IMR-90 (cell line): Measurements from ENCODE around the gene SOX4. TPM values are rescaled to one million over a fixed set of nuclear protein-coding genes. Genes with fewer than 3 reads are reported as not detected.

ENCODE experiments used
- ATAC-seq: fragments of 200-7000 bp; cut with Tn5 transposase; 2 replicates; pipeline ENCODE4 v1.9.1; 2020; ENCODE audit warnings: low read depth, mild to moderate bottlenecking, moderate library complexity
- BruUV-seq: library from RNA; stranded (reverse); fragments of 400-500 nt; replicated peaks from 2 replicates; lab custom pipeline; 2021; lab: Mats Ljungman, UMichigan
- CTCF ChIA-PET: fragments of 300-600 bp; formaldehyde crosslinking; extraction: SDS; loops from one replicate; lab custom pipeline; 2021; ENCODE audit warnings: antibody characterized with exemption; lab: Yijun Ruan, JAX
- POLR2A ChIA-PET: fragments of 300-600 bp; sonication (Branson Sonifier 250); formaldehyde crosslinking; loops from one replicate; lab custom pipeline; 2022; ENCODE audit warnings: antibody characterized with exemption; ENCODE audit not compliant: unreplicated experiment; lab: Charles Lee
- DNase-seq: peaks from one replicate; pipeline ENCODE4 v3.0.0; 2013
- H2AFZ ChIP-seq: replicated peaks from 2 replicates; pipeline ENCODE3; 2013; ENCODE audit warnings: low read length, mild to moderate bottlenecking; ENCODE audit not compliant: poor library complexity
- H2AK5ac ChIP-seq: 2 replicates; pipeline ENCODE4 v1.6.1; 2013; ENCODE audit warnings: low read depth, low read length, inconsistent platforms
- H2AK9ac ChIP-seq: replicated peaks from 2 replicates; pipeline ENCODE3; 2013; ENCODE audit warnings: mild to moderate bottlenecking, low read depth, low read length, moderate library complexity; ENCODE audit not compliant: poor library complexity
- H2BK120ac ChIP-seq: 2 replicates; pipeline ENCODE4 v1.6.1; 2013; ENCODE audit warnings: low read depth, low read length, inconsistent platforms
- H2BK15ac ChIP-seq: 3 replicates; pipeline ENCODE4 v1.6.1; 2013; ENCODE audit warnings: low read depth, low read length, inconsistent platforms
- H2BK20ac ChIP-seq: 2 replicates; pipeline ENCODE4 v1.6.1; 2013; ENCODE audit warnings: low read depth, mild to moderate bottlenecking, inconsistent platforms, low read length, moderate library complexity
- H2BK5ac ChIP-seq: 2 replicates; pipeline ENCODE4 v1.6.1; 2013; ENCODE audit warnings: mild to moderate bottlenecking, low read depth, low read length, inconsistent platforms; ENCODE audit not compliant: poor library complexity, severe bottlenecking
- H3K14ac ChIP-seq: replicated peaks from 2 replicates; pipeline ENCODE4 v1.6.1; 2013; ENCODE audit warnings: low read depth, low read length, inconsistent platforms
- H3K18ac ChIP-seq: 2 replicates; pipeline ENCODE4 v1.6.1; 2013; ENCODE audit warnings: low read depth, low read length, control low read depth
- H3K23ac ChIP-seq: 2 replicates; pipeline ENCODE4 v1.6.1; 2013; ENCODE audit warnings: low read depth, low read length, inconsistent platforms
- H3K27ac ChIP-seq: 2 replicates; pipeline ENCODE4 v1.5.1; 2013; ENCODE audit warnings: mild to moderate bottlenecking, control low read depth, low read length; ENCODE audit not compliant: insufficient read depth
- H3K27me3 ChIP-seq: 2 replicates; pipeline ENCODE4 v1.6.1; 2013; ENCODE audit warnings: low read length; ENCODE audit not compliant: control insufficient read depth, insufficient read depth
- H3K36me3 ChIP-seq: 2 replicates; pipeline ENCODE4 v1.6.1; 2013; ENCODE audit warnings: low read length, mixed read lengths; ENCODE audit not compliant: control insufficient read depth, insufficient read depth
- H3K4ac ChIP-seq: 2 replicates; pipeline ENCODE4 v1.6.1; 2013; ENCODE audit warnings: low read depth, low read length, inconsistent platforms
- H3K4me1 ChIP-seq: 2 replicates; pipeline ENCODE4 v1.6.1; 2013; ENCODE audit warnings: low read length, mixed read lengths; ENCODE audit not compliant: control insufficient read depth, insufficient read depth
- H3K4me2 ChIP-seq: 2 replicates; pipeline ENCODE4 v1.6.1; 2013; ENCODE audit warnings: low read depth, mild to moderate bottlenecking, control low read depth, low read length, moderate library complexity
- H3K4me3 ChIP-seq: 2 replicates; pipeline ENCODE4 v1.5.1; 2013; ENCODE audit warnings: low read depth, mild to moderate bottlenecking, control low read depth, low read length, moderate library complexity; ENCODE audit not compliant: insufficient read depth
- H3K56ac ChIP-seq: 2 replicates; pipeline ENCODE4 v1.6.1; 2013; ENCODE audit warnings: low read length, inconsistent platforms; ENCODE audit not compliant: insufficient read depth; ENCODE audit errors: extremely low read depth
- H3K79me1 ChIP-seq, 2 experiments: 2 replicates each; pipeline ENCODE4 v1.6.1; 2013; ENCODE audit warnings: low read length in 2 of 2, inconsistent platforms in 1 of 2, low read depth in 1 of 2
- H3K9ac ChIP-seq: 2 replicates; pipeline ENCODE4 v1.6.1; 2013; ENCODE audit warnings: low read depth, low read length, control low read depth
- H3K9me1 ChIP-seq: 2 replicates; pipeline ENCODE4 v1.6.1; 2013; ENCODE audit warnings: low read length, inconsistent platforms; ENCODE audit not compliant: insufficient read depth
- H3K9me3 ChIP-seq: 2 replicates; pipeline ENCODE4 v1.6.1; 2013; ENCODE audit warnings: low read length; ENCODE audit not compliant: control insufficient read depth, insufficient read depth
- H4K20me1 ChIP-seq: 2 replicates; pipeline ENCODE4 v1.6.1; 2013; ENCODE audit warnings: low read length, inconsistent platforms; ENCODE audit not compliant: insufficient read depth
- H4K5ac ChIP-seq: 2 replicates; pipeline ENCODE4 v1.6.1; 2013; ENCODE audit warnings: mild to moderate bottlenecking, low read depth, low read length, control low read depth
- H4K8ac ChIP-seq, 2 experiments: 2 replicates each; pipeline ENCODE4 v1.6.1; 2013; ENCODE audit warnings: low read depth in 2 of 2, low read length in 2 of 2, control low read depth in 1 of 2, inconsistent platforms in 1 of 2
- H4K91ac ChIP-seq: 2 replicates; pipeline ENCODE4 v1.6.1; 2013; ENCODE audit warnings: low read depth, low read length, inconsistent platforms; ENCODE audit not compliant: insufficient read depth
- BHLHE40 ChIP-seq: fragments of 150-350 bp; IDR thresholded peaks from 2 replicates; pipeline ENCODE4 v1.6.1; 2016; ENCODE audit warnings: mild to moderate bottlenecking, low read depth, low read length
- CHD1 ChIP-seq: IDR thresholded peaks from 2 replicates; pipeline ENCODE4 v1.6.1; 2012; ENCODE audit warnings: low read depth, low read length, improper control_type of control experiment
- FOS ChIP-seq: fragments of 150-350 bp; IDR thresholded peaks from 2 replicates; pipeline ENCODE4 v1.6.1; 2016; ENCODE audit warnings: low read depth, low read length
- MAFK ChIP-seq: IDR thresholded peaks from 2 replicates; pipeline ENCODE4 v1.6.1; 2012; ENCODE audit warnings: low read depth, low read length, improper control_type of control experiment
- MXI1 ChIP-seq: IDR thresholded peaks from 2 replicates; pipeline ENCODE4 v1.6.1; 2012; ENCODE audit warnings: low read depth, mild to moderate bottlenecking, low read length, moderate library complexity, borderline replicate concordance
- NFE2L2 ChIP-seq: fragments of 150-350 bp; IDR thresholded peaks from 2 replicates; pipeline ENCODE4 v1.6.1; 2016; ENCODE audit warnings: low read depth, mild to moderate bottlenecking, low read length
- POLR2A ChIP-seq: IDR thresholded peaks from 2 replicates; pipeline ENCODE4 v1.6.1; 2012; ENCODE audit warnings: mild to moderate bottlenecking, low read depth, low read length
- RAD21 ChIP-seq: IDR thresholded peaks from 2 replicates; pipeline ENCODE4 v1.6.1; 2012; ENCODE audit warnings: low read length, improper control_type of control experiment
- RCOR1 ChIP-seq: IDR thresholded peaks from 2 replicates; pipeline ENCODE4 v1.6.1; 2012; ENCODE audit warnings: mild to moderate bottlenecking, low read length, improper control_type of control experiment; ENCODE audit not compliant: insufficient replicate concordance
- RFX5 ChIP-seq: IDR thresholded peaks from 2 replicates; pipeline ENCODE4 v1.8.0; 2012; ENCODE audit warnings: low read depth, mild to moderate bottlenecking, low read length, moderate library complexity
- SMC3 ChIP-seq: fragments of 150-350 bp; IDR thresholded peaks from 2 replicates; pipeline ENCODE4 v1.6.1; 2016; ENCODE audit warnings: low read depth, mild to moderate bottlenecking, antibody characterized with exemption, low read length, moderate library complexity
- USF2 ChIP-seq: fragments of 150-350 bp; IDR thresholded peaks from 2 replicates; pipeline ENCODE4 v1.6.1; 2017; ENCODE audit warnings: mild to moderate bottlenecking, antibody characterized with exemption, low read length, low read depth
- WGBS, 2 experiments: methylation state at CpG; one replicate each; pipeline versions ENCODE4 v1.1.5 to v1.1.7; 2013; ENCODE audit warnings: missing lambda C conversion rate in 2 of 2; ENCODE audit not compliant: insufficient read length in 1 of 2; ENCODE audit errors: extremely low coverage in 2 of 2; 5-methylcytosine and 5-hydroxymethylcytosine counted together
- dilution Hi-C: fragments of 300-500 bp; cut with HindIII; formaldehyde crosslinking; loops from one replicate; pipeline ENCODE4 v1.14.3; 2018; ENCODE audit warnings: low sequenced_read_pairs; ENCODE audit not compliant: unreplicated experiment
- in situ Hi-C: fragments of 300-500 bp; cut with MboI; formaldehyde crosslinking; loops from 3 replicates; pipeline ENCODE4 v1.14.3; 2019; ENCODE audit warnings: low sequenced_read_pairs, inconsistent platforms, mixed read lengths
- intact Hi-C: fragments of 100-400 bp; cut with micrococcal nuclease; formaldehyde crosslinking; loops from 2 replicates; pipeline ENCODE4 v1.10.0; 2022
- polyA plus RNA-seq, 3 experiments: library from polyadenylated mRNA; depleted of rRNA; stranded (reverse); fragments of >200 nt; gene quantifications; 2 replicates each; pipeline ENCODE4 v1.2.3, GENCODE V29; 2012; ENCODE audit warnings: low replicate concordance in 1 of 3
- total RNA-seq: library from RNA; depleted of rRNA; stranded (reverse); fragments of >200 nt; gene quantifications from 2 replicates; pipeline ENCODE4 v1.2.3, GENCODE V29; 2012
- TF ChIP-seq, protein P1 (sequence below): conservative IDR thresholded peaks from 2 replicates; pipeline ENCODE4 v1.5.1; 2012; ENCODE audit warnings: mild to moderate bottlenecking, low read depth, low read length, improper control_type of control experiment

The SOX4 gene
- total and polyA plus RNA-seq, 2 of the 4 experiments (the other 2 are of a cell fraction), result 4.7 to 4.8 TPM

DNA sequence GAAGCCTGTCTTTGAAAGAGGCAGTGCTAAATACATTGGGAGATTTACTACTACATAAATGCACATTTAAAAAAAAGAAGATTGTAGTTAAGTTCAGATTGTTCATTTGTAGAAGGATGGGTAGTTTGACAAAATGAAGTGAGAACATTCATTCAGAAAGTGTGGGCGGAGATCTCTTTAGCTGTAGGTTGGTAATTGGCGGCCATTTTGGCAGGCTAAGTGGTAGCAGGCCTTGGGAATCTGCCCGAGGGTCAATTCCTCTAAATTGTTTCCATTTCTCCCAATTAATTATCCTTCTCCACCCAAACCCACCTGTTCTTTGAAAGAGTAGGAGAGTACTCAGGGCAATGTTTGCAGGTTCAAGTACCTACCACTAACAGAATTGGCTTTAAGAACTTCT, 17.9 kb downstream of the SOX4 start:
- H4K91ac ChIP-seq, result no peak overlapping the region
- H2AK9ac ChIP-seq, result no peak overlapping the region
- ChIA-PET POLR2A (no interaction called here), CTCF (no interaction called here)
- H2AK5ac ChIP-seq, result no peak overlapping the region
- no peak overlapping the region for H2AFZ ChIP-seq
- no peak overlapping the region for H3K9ac ChIP-seq
- H3K4me3 ChIP-seq, result no peak overlapping the region
- no peak overlapping the region for H3K14ac ChIP-seq
- H4K8ac ChIP-seq, result no peak overlapping the region
- dilution Hi-C loops, result no loop called here
- H3K9me3 ChIP-seq, result no peaks in the 10 kb centered on the region
- H2BK120ac ChIP-seq, result no peak overlapping the region
- no peak overlapping the region for H2BK20ac ChIP-seq
- H4K5ac ChIP-seq, result no peak overlapping the region
- H3K23ac ChIP-seq, result no peak overlapping the region
- H3K79me1 ChIP-seq, result no peaks in the 10 kb centered on the region
- H2BK15ac ChIP-seq, result no peak overlapping the region
- in situ Hi-C loops, result no loop called here
- H3K9me1 ChIP-seq, result no peaks in the 10 kb centered on the region; the same call in 1 of the 2 replicates
- no peaks in the 10 kb centered on the region for H3K36me3 ChIP-seq
- H3K4ac ChIP-seq, result no peak overlapping the region
- intact Hi-C loops, result no loop called here
- BruUV-seq, result no TSS peak
- WGBS, 2 experiments, result no CpG with 5 or more reads among the region's 3 CpGs
- no peaks in the 10 kb centered on the region for H3K4me1 ChIP-seq
- no peak overlapping the region for H3K56ac ChIP-seq
- H3K18ac ChIP-seq, result no peak overlapping the region
- H2BK5ac ChIP-seq, result no peak overlapping the region
- no peaks in the 10 kb centered on the region for H4K20me1 ChIP-seq
- no peaks in the 10 kb centered on the region for H3K27me3 ChIP-seq
- H3K4me2 ChIP-seq, result no peak overlapping the region
- TF ChIP-seq RAD21 (no peak), NFE2L2 (no peak), CHD1 (no peak), MAFK (no peak), POLR2A (no peak), MXI1 (no peak), BHLHE40 (no peak), RFX5 (no peak), SMC3 (no peak), USF2 (no peak), FOS (no peak), RCOR1 (no peak)
- TF ChIP-seq, protein P1, sequence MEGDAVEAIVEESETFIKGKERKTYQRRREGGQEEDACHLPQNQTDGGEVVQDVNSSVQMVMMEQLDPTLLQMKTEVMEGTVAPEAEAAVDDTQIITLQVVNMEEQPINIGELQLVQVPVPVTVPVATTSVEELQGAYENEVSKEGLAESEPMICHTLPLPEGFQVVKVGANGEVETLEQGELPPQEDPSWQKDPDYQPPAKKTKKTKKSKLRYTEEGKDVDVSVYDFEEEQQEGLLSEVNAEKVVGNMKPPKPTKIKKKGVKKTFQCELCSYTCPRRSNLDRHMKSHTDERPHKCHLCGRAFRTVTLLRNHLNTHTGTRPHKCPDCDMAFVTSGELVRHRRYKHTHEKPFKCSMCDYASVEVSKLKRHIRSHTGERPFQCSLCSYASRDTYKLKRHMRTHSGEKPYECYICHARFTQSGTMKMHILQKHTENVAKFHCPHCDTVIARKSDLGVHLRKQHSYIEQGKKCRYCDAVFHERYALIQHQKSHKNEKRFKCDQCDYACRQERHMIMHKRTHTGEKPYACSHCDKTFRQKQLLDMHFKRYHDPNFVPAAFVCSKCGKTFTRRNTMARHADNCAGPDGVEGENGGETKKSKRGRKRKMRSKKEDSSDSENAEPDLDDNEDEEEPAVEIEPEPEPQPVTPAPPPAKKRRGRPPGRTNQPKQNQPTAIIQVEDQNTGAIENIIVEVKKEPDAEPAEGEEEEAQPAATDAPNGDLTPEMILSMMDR, result no peak
- no peak for ATAC-seq
- no peak overlapping the region for H3K27ac ChIP-seq
- no peak for DNase-seq
